Spleen (tissue), 7 donors: ENCODE measurements around the gene KCNB1.

Experiments
- POLR2A ChIP-seq, 3 donors: fragments of 450-650 bp; IDR thresholded peaks; one replicate each; pipeline ENCODE4 v1.5.1; 2017; ENCODE audit warnings: antibody characterized with exemption in 3 of 3, mild to moderate bottlenecking in 1 of 3
- POLR2AphosphoS5 ChIP-seq, 3 donors: sonication (generic); formaldehyde crosslinking; IDR thresholded peaks; one replicate each; pipeline ENCODE4 v1.5.1; 2017; ENCODE audit warnings: antibody characterized with exemption in 3 of 3
- TF ChIP-seq, protein P1 (sequence below), 11 experiments: fragments of 200-600 bp in 7 of 11; fragments of 450-650 bp in 4 of 11; sonication (generic) in 4 of 11; IDR thresholded peaks in 8 of 11; conservative IDR thresholded peaks in 3 of 11; 1 replicate in 7 of 11; 2 replicates in 4 of 11; pipeline versions ENCODE4 v1.4.0 to v1.8.0; 2016 to 2021; ENCODE audit warnings: antibody characterized with exemption in 11 of 11, inconsistent platforms in 4 of 11, mild to moderate bottlenecking in 1 of 11
- donor health status: DM: no; HTN: no; CAD: no; lungs with moderate emphysema.
- donor health status: DM: no; HTN: no; CAD: no.
- donor health status: DM: no; HTN: no; CAD: no.

- TF ChIP-seq, protein P1, sequence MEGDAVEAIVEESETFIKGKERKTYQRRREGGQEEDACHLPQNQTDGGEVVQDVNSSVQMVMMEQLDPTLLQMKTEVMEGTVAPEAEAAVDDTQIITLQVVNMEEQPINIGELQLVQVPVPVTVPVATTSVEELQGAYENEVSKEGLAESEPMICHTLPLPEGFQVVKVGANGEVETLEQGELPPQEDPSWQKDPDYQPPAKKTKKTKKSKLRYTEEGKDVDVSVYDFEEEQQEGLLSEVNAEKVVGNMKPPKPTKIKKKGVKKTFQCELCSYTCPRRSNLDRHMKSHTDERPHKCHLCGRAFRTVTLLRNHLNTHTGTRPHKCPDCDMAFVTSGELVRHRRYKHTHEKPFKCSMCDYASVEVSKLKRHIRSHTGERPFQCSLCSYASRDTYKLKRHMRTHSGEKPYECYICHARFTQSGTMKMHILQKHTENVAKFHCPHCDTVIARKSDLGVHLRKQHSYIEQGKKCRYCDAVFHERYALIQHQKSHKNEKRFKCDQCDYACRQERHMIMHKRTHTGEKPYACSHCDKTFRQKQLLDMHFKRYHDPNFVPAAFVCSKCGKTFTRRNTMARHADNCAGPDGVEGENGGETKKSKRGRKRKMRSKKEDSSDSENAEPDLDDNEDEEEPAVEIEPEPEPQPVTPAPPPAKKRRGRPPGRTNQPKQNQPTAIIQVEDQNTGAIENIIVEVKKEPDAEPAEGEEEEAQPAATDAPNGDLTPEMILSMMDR (IDR thresholded peaks at IDR 0.05 in 8 of 11, conservative IDR thresholded peaks at IDR 0.05 in 3 of 11): no peak
- TF ChIP-seq POLR2AphosphoS5 (IDR thresholded peaks at IDR 0.05) (no peak), POLR2A (IDR thresholded peaks at IDR 0.05) (no peak)
Observed at GRCh38 chr20:49489688-49490087, 7.2 kb upstream of the KCNB1 start.
